Adipocyte (in vitro differentiated cells): ENCODE results near the gene NDUFAF4.

Source experiments
- DNase-seq: peaks from one replicate; pipeline ENCODE4 v3.0.0-alpha.2; 2015; ENCODE audit warnings: low read depth
- H3K27me3 ChIP-seq: replicated peaks from 2 replicates; pipeline ENCODE4 v1.7.0; 2013; ENCODE audit warnings: mild to moderate bottlenecking, low read length, moderate library complexity; ENCODE audit not compliant: control insufficient read depth, insufficient read depth
- H3K36me3 ChIP-seq: 2 replicates; pipeline ENCODE4 v1.7.0; 2013; ENCODE audit warnings: low read length, mild to moderate bottlenecking, moderate library complexity; ENCODE audit not compliant: control insufficient read depth, insufficient read depth, severe bottlenecking
- H3K4me1 ChIP-seq: 2 replicates; pipeline ENCODE4 v1.7.0; 2013; ENCODE audit warnings: mild to moderate bottlenecking, low read length, moderate library complexity; ENCODE audit not compliant: control insufficient read depth, insufficient read depth
- H3K4me3 ChIP-seq: 2 replicates; pipeline ENCODE4 v1.7.0; 2013; ENCODE audit warnings: mild to moderate bottlenecking, low read length, moderate library complexity
- H3K9ac ChIP-seq: 2 replicates; pipeline ENCODE4 v1.7.0; 2013; ENCODE audit warnings: mild to moderate bottlenecking, low read length, moderate library complexity
- H3K9me3 ChIP-seq: 2 replicates; pipeline ENCODE4 v1.7.0; 2013; ENCODE audit warnings: mild to moderate bottlenecking, low read length, moderate library complexity; ENCODE audit not compliant: control insufficient read depth

Gene NDUFAF4

DNA sequence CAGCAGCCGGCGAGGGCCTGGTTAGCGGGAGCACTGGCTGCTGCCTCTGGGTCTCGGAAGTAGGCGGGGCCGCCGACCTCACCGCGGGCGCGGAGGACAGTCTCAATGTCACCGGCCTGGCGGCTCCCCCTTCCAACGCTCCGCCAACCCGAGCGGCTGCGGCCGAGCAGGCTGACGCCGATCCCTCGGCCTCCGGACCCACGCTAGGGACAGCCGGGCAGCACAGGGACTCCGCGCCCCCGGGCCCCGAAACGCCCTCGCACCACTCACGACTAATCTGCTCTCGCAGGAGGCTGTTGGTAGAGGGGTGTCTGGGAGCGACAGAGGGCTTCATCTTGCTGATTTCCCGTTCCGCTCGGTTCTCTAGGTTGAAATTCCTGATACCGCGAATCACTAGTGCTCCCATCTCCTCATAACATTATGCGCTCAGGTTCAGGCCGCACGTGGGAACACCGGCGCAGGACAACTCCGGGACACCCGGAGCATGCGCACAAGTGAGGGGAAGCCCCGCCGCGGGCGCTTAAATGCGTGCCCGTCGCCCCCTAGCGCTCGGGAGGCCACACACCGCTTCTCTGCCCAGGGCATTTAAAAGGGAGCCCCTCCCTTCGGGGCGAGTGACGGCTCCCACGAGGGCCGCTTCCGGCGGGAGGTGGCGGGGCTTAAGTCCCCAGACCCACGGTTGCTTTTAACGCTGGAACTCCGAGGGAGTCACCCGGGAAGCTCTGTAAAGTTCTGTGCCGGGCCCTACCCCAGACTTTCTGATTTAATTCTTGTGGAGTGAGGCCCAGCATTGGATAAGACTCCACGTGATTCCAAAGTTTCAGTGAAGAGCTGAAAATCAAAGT lies at the start of gene NDUFAF4:
TSS of gene NDUFAF4 (minus strand) at position 496 of the 845 bp plus-strand sequence. CDS start at position 406, 90 bp downstream.
- Histone ChIP-seq H3K36me3 (peaks cover 27% of the 10 kb centered on the region), H3K4me3 (peak within 1 kb of the TSS; percentile 98), H3K4me1 (peaks cover 31% of the 10 kb centered on the region), H3K27me3 (no peaks in the 10 kb centered on the region), H3K9me3 (no peaks in the 10 kb centered on the region), H3K9ac (peak within 1 kb of the TSS; percentile 93)
- DNase-seq, result peak; percentile 99

DNA sequence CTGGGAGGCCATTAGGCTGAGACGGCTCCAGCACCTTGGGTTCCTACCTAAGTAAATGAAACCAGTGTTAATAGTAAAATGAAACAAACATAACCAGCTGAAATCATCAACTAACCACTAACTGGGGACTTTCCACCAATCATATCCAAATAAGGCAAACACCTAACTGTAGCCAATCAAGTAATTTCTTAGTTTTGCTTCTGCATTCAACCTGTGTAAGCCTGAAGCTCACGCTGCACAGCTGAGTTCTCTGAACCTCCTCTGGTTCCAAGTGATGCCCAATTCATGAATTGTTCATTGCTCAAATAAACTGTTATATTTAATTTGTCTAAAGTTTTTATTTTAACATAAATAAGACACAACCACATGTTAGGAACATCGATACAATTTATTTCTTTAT lies 49.4 kb upstream of the NDUFAF4 start:
- Histone ChIP-seq H3K9me3 (no peaks in the 10 kb centered on the region), H3K4me3 (no peak overlapping the region), H3K4me1 (peaks cover 4% of the 10 kb centered on the region), H3K9ac (no peak overlapping the region), H3K36me3 (no peaks in the 10 kb centered on the region), H3K27me3 (peaks cover 11% of the 10 kb centered on the region)
- no peak for DNase-seq

DNA sequence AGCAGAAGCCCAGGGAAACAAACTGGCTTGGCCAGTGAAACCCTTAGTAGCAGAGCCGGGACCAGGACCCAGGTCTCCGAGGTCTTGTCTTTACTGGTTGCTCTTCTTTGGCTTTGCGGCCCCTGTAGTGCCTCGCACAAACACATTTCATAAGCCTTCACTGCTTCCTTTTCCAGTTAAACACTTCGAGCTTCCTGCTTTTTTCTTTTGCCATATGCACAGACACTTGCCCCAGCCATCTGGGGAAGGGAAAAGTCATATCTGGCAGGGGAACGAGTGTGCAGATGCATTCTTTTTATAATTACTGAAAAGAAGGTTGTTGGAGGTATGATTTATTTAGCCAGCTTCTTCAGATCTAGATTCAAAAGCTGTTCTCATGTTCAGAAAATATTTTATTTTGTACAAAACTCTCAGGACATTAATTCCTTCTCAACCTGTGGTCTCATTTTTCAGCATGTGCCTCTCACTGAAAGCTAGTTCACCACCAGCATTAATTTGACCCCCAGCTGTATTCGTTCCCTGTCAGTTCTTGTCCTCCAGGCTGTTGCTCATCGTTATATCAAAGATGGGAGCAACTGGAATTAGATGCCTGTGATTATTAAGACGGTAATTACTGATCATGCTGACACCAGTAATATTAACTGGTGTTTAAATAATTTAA lies 46.0 kb upstream of the NDUFAF4 start:
- DNase-seq, result no peak
- no peak overlapping the region for H3K4me3 ChIP-seq
- peaks cover 13% of the 10 kb centered on the region for H3K27me3 ChIP-seq
- H3K9ac ChIP-seq, result no peak overlapping the region
- peaks cover 11% of the 10 kb centered on the region for H3K4me1 ChIP-seq
- H3K9me3 ChIP-seq, result no peaks in the 10 kb centered on the region
- H3K36me3 ChIP-seq, result no peaks in the 10 kb centered on the region

DNA sequence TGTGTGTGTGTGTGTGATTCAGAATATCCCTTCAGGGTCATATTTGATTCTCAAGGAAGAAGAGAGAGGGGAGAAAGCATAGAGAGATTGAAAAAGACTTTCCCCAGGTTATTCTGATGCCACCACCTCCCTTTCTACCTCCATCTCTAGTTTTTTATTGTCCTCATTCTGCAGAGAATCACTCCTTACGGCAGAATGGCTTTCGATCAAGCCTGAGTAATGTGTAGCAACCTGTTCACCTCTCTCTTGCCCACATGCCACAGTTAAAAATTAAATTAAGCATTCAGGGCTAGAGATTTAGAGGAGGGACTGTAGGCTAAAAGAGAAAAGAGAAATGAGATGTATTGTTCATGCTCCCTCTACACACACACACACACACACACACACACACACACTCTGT lies 45.0 kb upstream of the NDUFAF4 start:
- H3K27me3 ChIP-seq, result peaks cover 13% of the 10 kb centered on the region
- H3K36me3 ChIP-seq, result no peaks in the 10 kb centered on the region
- no peak overlapping the region for H3K9ac ChIP-seq
- no peak overlapping the region for H3K4me3 ChIP-seq
- H3K4me1 ChIP-seq, result peaks cover 16% of the 10 kb centered on the region
- H3K9me3 ChIP-seq, result no peaks in the 10 kb centered on the region
- no peak for DNase-seq

DNA sequence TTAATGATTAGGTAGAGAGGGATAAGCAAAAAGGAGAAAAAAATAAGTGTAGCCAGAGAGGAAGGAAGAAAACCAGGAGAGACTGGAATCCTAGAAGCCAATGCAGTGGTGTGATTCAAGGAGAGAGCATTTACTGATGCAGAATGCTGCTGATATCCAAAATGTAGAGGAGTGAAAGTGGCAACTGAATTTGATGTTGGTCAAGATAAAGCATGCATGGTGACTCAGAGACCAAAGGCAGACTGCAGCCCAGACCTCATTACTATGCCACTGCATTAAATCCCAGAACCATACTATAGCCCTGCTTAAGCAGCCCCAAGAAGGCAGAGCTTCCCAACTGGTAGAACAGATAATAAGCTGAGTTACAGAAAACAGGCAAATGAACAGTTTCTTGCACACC lies 42.6 kb upstream of the NDUFAF4 start:
- Histone ChIP-seq H3K36me3 (no peaks in the 10 kb centered on the region), H3K4me3 (no peak overlapping the region), H3K9ac (no peak overlapping the region), H3K27me3 (peaks cover 13% of the 10 kb centered on the region), H3K9me3 (no peaks in the 10 kb centered on the region), H3K4me1 (peaks cover 16% of the 10 kb centered on the region)
- no peak for DNase-seq

DNA sequence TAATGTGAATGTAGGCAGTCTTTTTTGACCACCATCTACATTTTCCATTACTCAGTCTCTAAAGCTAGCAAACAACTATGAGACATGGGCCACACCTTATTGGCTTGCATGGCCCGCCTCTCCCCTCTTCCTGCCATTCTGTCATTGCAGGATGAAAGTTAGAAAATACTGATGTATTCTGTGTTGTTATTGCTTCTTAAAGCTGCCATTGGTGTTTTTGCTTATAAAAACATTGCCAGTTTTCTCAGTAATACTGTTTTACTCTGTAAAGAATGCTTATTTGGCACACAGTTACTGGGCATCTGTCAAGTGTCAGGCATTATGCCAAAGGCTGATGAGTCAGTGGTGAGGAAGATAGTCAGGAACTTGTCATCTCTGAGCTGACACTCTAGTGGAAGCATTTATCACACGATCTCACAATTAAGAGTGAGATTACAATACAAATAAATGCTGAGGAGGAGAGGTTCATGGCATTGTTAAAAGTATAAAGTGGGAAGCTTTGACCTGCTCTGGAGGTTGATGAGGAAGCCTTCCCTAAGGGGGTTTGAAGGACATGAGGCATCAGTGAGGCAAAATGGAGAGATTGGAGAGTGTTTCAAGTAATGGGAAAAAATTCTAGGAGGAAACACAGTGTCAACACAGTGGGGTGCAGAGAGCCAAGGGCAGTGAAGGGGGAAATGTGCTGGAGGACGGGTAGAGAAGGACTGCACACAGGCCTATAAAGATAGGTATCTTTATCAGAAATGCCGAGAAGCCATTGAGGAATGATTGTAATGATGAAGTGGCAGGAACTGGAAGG lies 41.5 kb upstream of the NDUFAF4 start:
- H3K4me3 ChIP-seq, result peak overlapping the region; percentile 25
- H3K9me3 ChIP-seq, result no peaks in the 10 kb centered on the region
- peaks cover 13% of the 10 kb centered on the region for H3K27me3 ChIP-seq
- H3K36me3 ChIP-seq, result no peaks in the 10 kb centered on the region
- no peak overlapping the region for H3K9ac ChIP-seq
- peaks cover 16% of the 10 kb centered on the region for H3K4me1 ChIP-seq
- DNase-seq, result no peak

DNA sequence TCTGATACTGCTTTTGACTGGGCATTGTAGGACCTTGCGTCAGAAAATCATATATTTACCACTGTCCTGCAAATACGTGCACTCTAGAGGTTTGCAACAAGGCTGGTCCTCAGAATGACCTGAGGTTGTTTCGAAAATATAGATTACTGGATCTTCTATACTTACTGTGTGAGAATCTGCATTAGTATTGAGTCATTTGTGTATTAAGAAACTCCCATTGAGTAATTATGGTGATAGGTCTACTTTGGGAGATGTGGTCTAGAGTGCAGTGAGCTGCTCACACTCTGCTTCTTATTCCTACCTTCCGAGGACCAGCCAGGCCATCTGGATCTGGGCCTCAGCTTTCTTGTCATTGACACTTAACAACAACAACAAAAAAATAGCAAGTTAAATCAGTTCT lies 36.4 kb upstream of the NDUFAF4 start:
- Histone ChIP-seq H3K9me3 (no peaks in the 10 kb centered on the region), H3K36me3 (no peaks in the 10 kb centered on the region), H3K27me3 (peaks cover 10% of the 10 kb centered on the region), H3K4me3 (no peak overlapping the region), H3K9ac (no peak overlapping the region), H3K4me1 (peaks cover 11% of the 10 kb centered on the region)
- no peak for DNase-seq

DNA sequence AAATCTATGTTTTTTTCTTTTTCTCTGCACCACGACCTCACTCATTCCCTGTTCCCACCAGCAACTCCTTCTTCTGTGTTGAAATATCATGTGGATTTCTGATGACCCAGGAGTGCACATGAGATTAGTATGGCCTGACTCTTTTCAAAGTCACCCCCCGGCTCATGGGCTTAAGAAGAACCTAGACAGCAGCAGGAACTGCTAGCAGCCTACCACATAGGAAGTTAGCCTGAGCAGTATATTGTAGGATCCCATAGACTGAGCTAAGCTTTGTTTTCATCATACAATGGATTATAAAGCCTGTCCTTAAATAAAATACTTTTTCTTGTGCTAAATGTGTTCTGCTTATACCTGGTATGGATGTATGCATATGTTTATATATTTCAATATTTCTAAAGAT lies 33.5 kb upstream of the NDUFAF4 start:
- DNase-seq, result no peak
- Histone ChIP-seq H3K4me1 (peaks cover 3% of the 10 kb centered on the region), H3K9me3 (no peaks in the 10 kb centered on the region), H3K4me3 (no peak overlapping the region), H3K9ac (no peak overlapping the region), H3K27me3 (peaks cover 32% of the 10 kb centered on the region), H3K36me3 (no peaks in the 10 kb centered on the region)

DNA sequence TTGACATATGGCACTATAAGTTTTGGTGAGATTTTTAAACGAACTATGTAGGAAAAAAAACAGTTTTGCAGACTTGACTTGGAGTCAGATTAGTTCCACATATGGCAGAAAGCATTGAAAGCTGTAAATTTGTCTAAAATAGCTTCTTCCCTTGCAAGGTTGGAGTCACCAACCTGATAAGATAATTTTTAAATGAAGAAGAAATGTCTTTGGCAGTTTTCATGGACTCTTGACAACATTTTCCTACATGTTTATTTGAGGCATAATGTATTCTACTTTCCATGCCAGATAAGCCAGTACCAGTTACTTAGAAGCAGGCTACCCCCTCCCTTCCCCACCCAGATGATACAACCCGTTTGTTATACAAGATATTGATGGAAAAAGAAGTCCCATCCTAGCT lies 32.0 kb upstream of the NDUFAF4 start:
- H3K4me1 ChIP-seq, result peaks cover 7% of the 10 kb centered on the region
- H3K27me3 ChIP-seq, result peaks cover 46% of the 10 kb centered on the region
- H3K9me3 ChIP-seq, result no peaks in the 10 kb centered on the region
- DNase-seq, result no peak
- no peak overlapping the region for H3K4me3 ChIP-seq
- no peak overlapping the region for H3K9ac ChIP-seq
- no peaks in the 10 kb centered on the region for H3K36me3 ChIP-seq

DNA sequence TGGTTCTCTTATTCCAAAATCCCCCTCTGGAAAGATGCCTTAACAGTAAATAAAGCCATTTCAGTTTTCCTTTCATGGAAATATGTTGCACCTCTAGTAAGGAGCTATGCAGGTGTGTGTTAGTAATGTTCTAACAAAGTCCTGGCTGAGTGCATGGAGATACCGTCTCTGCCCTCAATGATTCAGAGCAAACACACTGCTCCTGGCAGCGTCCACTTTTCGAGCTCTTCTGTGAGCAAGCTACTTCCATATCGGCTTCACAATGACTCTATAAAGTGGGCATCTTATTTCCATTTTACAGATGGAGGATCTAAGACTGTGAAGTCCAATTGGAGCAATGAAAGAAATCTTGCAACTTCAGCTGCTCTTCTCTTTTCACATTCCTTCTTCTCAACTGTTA lies 30.0 kb upstream of the NDUFAF4 start:
- no peaks in the 10 kb centered on the region for H3K9me3 ChIP-seq
- H3K27me3 ChIP-seq, result peaks cover 48% of the 10 kb centered on the region
- H3K4me3 ChIP-seq, result no peak overlapping the region
- H3K9ac ChIP-seq, result no peak overlapping the region
- no peaks in the 10 kb centered on the region for H3K36me3 ChIP-seq
- DNase-seq, result no peak
- peaks cover 6% of the 10 kb centered on the region for H3K4me1 ChIP-seq

DNA sequence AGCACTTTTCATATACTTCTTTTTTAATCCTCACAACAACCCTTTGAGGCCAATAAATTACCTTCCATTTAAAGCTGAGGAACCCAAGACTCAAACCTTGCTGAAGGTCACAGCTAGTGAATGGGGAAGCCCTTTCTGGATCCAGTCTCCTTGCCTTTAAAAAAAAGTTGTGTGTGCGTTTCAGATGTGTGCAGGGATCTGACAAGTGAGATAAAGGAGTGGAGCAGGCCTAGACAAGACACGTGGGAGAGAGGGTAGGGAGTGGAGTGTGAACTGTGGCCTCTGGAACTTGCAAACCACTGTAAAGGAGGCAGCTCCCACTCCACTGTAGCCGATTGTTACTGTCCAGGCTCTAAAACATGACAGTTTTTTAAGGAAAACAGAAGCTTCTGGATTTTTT lies 28.7 kb upstream of the NDUFAF4 start:
- Histone ChIP-seq H3K4me3 (no peak overlapping the region), H3K36me3 (no peaks in the 10 kb centered on the region), H3K4me1 (peaks cover 6% of the 10 kb centered on the region), H3K27me3 (peaks cover 48% of the 10 kb centered on the region), H3K9ac (no peak overlapping the region), H3K9me3 (no peaks in the 10 kb centered on the region)
- DNase-seq, result no peak
